ENCODE measurements around the gene OTOG. TPM values are rescaled to one million over a fixed set of nuclear protein-coding genes. Genes with fewer than 3 reads are reported as not detected.

Gene OTOG
- total RNA-seq, 1 donor from 2014 or later: not detected

DNA sequence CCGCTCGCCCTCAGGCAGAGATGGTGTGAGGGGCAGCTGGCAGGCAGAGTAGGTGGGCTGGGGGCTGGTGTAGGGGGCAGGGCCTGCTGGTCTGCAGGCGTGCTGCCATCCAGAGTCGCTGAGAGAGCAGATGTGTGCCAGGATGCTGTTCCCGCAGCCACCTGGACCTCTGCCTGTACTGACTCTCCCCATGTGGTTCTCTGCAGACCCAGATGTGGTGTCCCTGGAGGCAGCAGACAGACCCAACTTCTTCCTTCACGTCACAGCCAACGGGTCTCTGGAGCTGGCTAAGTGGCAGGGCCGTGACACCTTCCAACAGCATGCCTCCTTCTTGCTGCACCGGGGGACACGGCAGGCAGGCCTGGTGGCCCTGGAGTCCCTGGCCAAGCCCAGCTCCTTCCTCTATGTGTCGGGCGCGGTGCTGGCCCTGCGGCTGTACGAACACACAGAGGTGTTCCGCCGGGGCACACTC, 58.6 kb downstream of the OTOG start:
- ChIA-PET CTCF (no interaction called here), POLR2A (no interaction called here)
- H3K27ac Mint-ChIP-seq: no peak overlapping the region
- DNase-seq (no peak), ATAC-seq (ENCODE audit: low read depth) (no peak)
- TF ChIP-seq, protein P1, sequence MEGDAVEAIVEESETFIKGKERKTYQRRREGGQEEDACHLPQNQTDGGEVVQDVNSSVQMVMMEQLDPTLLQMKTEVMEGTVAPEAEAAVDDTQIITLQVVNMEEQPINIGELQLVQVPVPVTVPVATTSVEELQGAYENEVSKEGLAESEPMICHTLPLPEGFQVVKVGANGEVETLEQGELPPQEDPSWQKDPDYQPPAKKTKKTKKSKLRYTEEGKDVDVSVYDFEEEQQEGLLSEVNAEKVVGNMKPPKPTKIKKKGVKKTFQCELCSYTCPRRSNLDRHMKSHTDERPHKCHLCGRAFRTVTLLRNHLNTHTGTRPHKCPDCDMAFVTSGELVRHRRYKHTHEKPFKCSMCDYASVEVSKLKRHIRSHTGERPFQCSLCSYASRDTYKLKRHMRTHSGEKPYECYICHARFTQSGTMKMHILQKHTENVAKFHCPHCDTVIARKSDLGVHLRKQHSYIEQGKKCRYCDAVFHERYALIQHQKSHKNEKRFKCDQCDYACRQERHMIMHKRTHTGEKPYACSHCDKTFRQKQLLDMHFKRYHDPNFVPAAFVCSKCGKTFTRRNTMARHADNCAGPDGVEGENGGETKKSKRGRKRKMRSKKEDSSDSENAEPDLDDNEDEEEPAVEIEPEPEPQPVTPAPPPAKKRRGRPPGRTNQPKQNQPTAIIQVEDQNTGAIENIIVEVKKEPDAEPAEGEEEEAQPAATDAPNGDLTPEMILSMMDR (IDR thresholded peaks at IDR 0.05): no peak
- intact Hi-C loops (cut with micrococcal nuclease): no loop called here
- no peaks in the 10 kb centered on the region for H3K27me3 Mint-ChIP-seq
- no peaks in the 10 kb centered on the region for H3K4me1 Mint-ChIP-seq
- no peaks in the 10 kb centered on the region for H3K36me3 Mint-ChIP-seq (ENCODE audit: low read depth)
- no peaks in the 10 kb centered on the region for H3K9me3 Mint-ChIP-seq
- no peak overlapping the region for H3K4me3 Mint-ChIP-seq

DNA sequence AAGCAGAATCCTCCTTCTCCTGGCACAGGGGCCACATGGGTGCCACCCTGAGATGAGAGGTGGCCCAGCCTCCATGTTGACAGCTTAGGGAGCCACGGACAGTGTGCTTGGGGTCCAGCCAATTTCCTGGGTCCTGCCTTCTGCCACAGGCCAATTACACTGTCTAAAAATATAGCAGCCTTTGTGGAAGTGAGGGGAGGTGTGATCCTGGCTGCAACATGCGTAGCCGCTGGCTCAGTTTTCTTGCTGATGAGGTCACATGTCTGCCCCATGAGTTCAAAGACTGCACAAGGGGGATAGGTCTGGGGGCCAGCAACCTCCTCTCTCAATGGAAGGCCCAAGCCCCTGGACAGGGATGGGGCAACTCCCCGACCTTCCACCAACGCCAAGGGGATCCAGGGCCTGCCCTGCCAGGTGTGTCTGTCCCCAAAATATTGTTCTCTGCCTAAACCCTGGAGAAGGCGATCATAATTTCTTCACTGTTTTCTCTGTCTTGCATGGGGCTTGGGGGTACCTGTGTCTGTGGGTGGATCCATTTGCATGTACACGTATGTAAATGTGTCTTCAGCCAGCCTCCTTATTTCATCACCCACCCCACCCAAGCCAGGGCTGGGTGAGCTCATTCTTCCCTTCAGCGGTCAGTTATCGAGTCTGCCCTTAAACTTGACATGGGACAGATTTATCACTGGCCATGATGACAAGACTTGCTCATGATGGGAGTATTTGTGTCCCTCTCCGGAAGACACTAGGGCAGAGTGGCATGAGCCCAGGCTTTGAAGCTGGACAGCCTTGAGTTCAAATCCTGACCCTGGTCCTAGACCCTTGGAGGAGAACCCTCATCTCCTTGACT, 59.4 kb downstream of the OTOG start:
- Mint-ChIP-seq H3K27me3 (no peaks in the 10 kb centered on the region), H3K36me3 (ENCODE audit: low read depth) (no peaks in the 10 kb centered on the region), H3K4me1 (no peaks in the 10 kb centered on the region), H3K4me3 (no peak overlapping the region), H3K9me3 (no peaks in the 10 kb centered on the region), H3K27ac (no peak overlapping the region)
- intact Hi-C loops (cut with micrococcal nuclease): no loop called here
- ATAC-seq (ENCODE audit: low read depth) (no peak), DNase-seq (no peak)
- POLR2A ChIA-PET: no interaction called here
- CTCF ChIA-PET: no interaction called here
- TF ChIP-seq, protein P1 (IDR thresholded peaks at IDR 0.05): no peak

GRCh38 chr11:17607083-17607429, 60.0 kb downstream of the OTOG start:
- Mint-ChIP-seq H3K4me3 (no peak overlapping the region), H3K4me1 (no peaks in the 10 kb centered on the region), H3K27me3 (no peaks in the 10 kb centered on the region), H3K9me3 (no peaks in the 10 kb centered on the region), H3K36me3 (ENCODE audit: low read depth) (no peaks in the 10 kb centered on the region), H3K27ac (no peak overlapping the region)
- ChIA-PET CTCF (no interaction called here), POLR2A (no interaction called here)
- intact Hi-C loops (cut with micrococcal nuclease): no loop called here
- ATAC-seq (ENCODE audit: low read depth) (no peak), DNase-seq (no peak)
- TF ChIP-seq, protein P1 (IDR thresholded peaks at IDR 0.05): no peak

DNA sequence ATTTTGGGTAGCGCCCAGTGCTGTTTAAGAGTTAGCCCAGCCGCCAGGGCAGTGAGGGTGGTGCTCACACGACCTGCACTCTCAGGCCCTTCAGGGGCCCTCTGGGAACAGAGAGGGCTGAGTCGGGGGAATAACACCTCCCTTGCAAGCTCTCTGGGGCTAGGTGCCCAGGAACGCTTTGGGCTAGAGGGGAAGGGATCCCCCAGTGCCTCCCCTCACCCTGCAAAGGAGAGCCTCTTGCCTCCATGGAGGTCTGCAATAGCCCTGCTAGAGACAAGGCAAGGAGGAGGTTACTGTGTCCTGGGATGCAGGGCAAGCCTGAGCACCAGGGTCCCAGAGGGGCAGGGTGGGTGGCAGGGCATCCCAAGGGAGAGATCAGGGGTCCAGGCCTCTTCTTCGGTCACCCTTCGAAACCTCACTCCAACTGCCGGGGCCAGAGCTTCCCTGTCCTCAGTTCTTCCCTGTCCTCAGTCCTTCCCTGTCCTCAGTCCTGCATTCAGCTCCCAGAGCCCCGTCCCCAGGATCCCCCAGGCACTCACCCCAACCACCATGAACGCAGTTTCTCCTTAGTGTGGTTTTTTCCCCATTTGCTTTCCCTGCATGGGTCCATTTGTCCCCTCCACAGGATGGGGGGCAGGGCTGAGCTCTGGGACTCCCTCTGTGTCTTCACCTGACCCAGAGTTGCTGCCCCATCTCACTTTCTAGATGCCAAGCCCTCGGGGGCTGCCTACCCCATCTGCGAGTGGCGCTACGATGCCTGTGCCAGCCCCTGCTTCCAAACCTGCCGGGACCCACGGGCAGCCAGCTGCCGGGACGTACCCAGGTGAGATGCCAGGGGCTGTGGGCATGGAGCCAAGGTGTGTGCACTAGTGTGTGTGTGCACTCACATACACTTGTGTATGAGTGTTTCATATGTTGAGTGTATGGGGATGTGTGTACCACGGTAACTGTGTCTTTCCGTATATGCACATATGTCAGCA, 60.8 kb downstream of the OTOG start:
- ATAC-seq (ENCODE audit: low read depth) (no peak), DNase-seq (no peak)
- Mint-ChIP-seq H3K27ac (no peak overlapping the region), H3K27me3 (peaks cover 2% of the 10 kb centered on the region), H3K36me3 (ENCODE audit: low read depth) (no peaks in the 10 kb centered on the region), H3K9me3 (no peaks in the 10 kb centered on the region), H3K4me1 (no peaks in the 10 kb centered on the region), H3K4me3 (no peak overlapping the region)
- TF ChIP-seq, protein P1 (IDR thresholded peaks at IDR 0.05): no peak
- ChIA-PET CTCF (no interaction called here), POLR2A (no interaction called here)
- intact Hi-C loops (cut with micrococcal nuclease): no loop called here

GRCh38 chr11:17608821-17609220, 61.8 kb downstream of the OTOG start:
- no peaks in the 10 kb centered on the region for H3K9me3 Mint-ChIP-seq
- intact Hi-C loops (cut with micrococcal nuclease): no loop called here
- TF ChIP-seq, protein P1 (IDR thresholded peaks at IDR 0.05): no peak

More at GRCh38 chr11:17608821-17609220, 61.8 kb downstream of the OTOG start:
- CTCF ChIA-PET: no interaction called here
- ATAC-seq (ENCODE audit: low read depth) (no peak), DNase-seq (no peak)
- Mint-ChIP-seq H3K27me3 (peaks cover 2% of the 10 kb centered on the region), H3K36me3 (ENCODE audit: low read depth) (no peaks in the 10 kb centered on the region), H3K27ac (no peak overlapping the region), H3K4me1 (no peaks in the 10 kb centered on the region), H3K4me3 (no peak overlapping the region)
- POLR2A ChIA-PET: no interaction called here

Data from activated B cell treated with CpG ODN at 0.5 μM for 24 hours (primary cell).